ENCODE results near the gene NAXE. TPM values are rescaled to one million over a fixed set of nuclear protein-coding genes. Genes with fewer than 3 reads are reported as not detected.
A peak's percentile ranks its signal among the peaks of the same experiment; 100 is the strongest.

Gene NAXE
- total RNA-seq, 4 donors from 2014 or later: 42.7 to 80.8 (median 63.3) TPM

GRCh38 chr1:156632355-156632754 lies 40.8 kb downstream of the NAXE start:
- Histone ChIP-seq H3K27me3 (peaks cover 68% of the 10 kb centered on the region), H3K4me1 (no peaks in the 10 kb centered on the region), H3K9me3 (no peaks in the 10 kb centered on the region), H3K4me3 (no peak overlapping the region), H3K36me3 (no peaks in the 10 kb centered on the region), H3K27ac (no peak overlapping the region)
- 53% methylated on average over 3 of the region's 3 CpGs for WGBS
- no peak for DNase-seq (ENCODE audit: low spot score in 2 of 2)
- TF ChIP-seq EP300 (IDR thresholded peaks at IDR 0.05) (no peak), POLR2A (IDR thresholded peaks at IDR 0.05) (no peak), CTCF (IDR thresholded peaks at IDR 0.05) (no peak), POLR2AphosphoS5 (IDR thresholded peaks at IDR 0.05) (no peak)

- Histone ChIP-seq H3K27ac (no peak overlapping the region), H3K27me3 (peaks cover 91% of the 10 kb centered on the region), H3K4me3 (no peak overlapping the region), H3K4me1 (peaks cover 15% of the 10 kb centered on the region), H3K36me3 (no peaks in the 10 kb centered on the region), H3K9me3 (no peaks in the 10 kb centered on the region)
- WGBS: 67% methylated on average over 5 of the region's 8 CpGs
- DNase-seq (ENCODE audit: low spot score in 2 of 2): no peak
- TF ChIP-seq CTCF (IDR thresholded peaks at IDR 0.05) (no peak), POLR2A (IDR thresholded peaks at IDR 0.05) (no peak), EP300 (IDR thresholded peaks at IDR 0.05) (no peak), POLR2AphosphoS5 (IDR thresholded peaks at IDR 0.05) (no peak)
These were observed 46.8 kb downstream of the NAXE start for GRCh38 chr1:156638189-156638985.

- 62% methylated on average over 4 of the region's 6 CpGs for WGBS
- no peak overlapping the region for H3K27ac ChIP-seq
- peaks cover 97% of the 10 kb centered on the region for H3K27me3 ChIP-seq
- H3K4me3 ChIP-seq: no peak overlapping the region
- no peak for DNase-seq (ENCODE audit: low spot score in 2 of 2)
- peaks cover 15% of the 10 kb centered on the region for H3K4me1 ChIP-seq
- TF ChIP-seq POLR2A (IDR thresholded peaks at IDR 0.05): no peak
- no peak for TF ChIP-seq POLR2AphosphoS5 (IDR thresholded peaks at IDR 0.05)
- no peak for TF ChIP-seq CTCF (IDR thresholded peaks at IDR 0.05)
- no peak for TF ChIP-seq EP300 (IDR thresholded peaks at IDR 0.05)
- no peaks in the 10 kb centered on the region for H3K36me3 ChIP-seq
- no peaks in the 10 kb centered on the region for H3K9me3 ChIP-seq
These were observed 48.1 kb downstream of the NAXE start for GRCh38 chr1:156639601-156640101.

GRCh38 chr1:156640842-156641706 lies 49.5 kb downstream of the NAXE start:
- peak overlapping the region; percentile 46 for H3K4me3 ChIP-seq
- H3K36me3 ChIP-seq: no peaks in the 10 kb centered on the region
- DNase-seq (ENCODE audit: low spot score in 2 of 2): no peak
- H3K9me3 ChIP-seq: no peaks in the 10 kb centered on the region
- H3K27ac ChIP-seq: no peak overlapping the region
- peaks cover 99% of the 10 kb centered on the region for H3K27me3 ChIP-seq
- TF ChIP-seq EP300 (IDR thresholded peaks at IDR 0.05): no peak
- TF ChIP-seq POLR2AphosphoS5 (IDR thresholded peaks at IDR 0.05): no peak
- no peak for TF ChIP-seq CTCF (IDR thresholded peaks at IDR 0.05)
- no peak for TF ChIP-seq POLR2A (IDR thresholded peaks at IDR 0.05)
- peaks cover 15% of the 10 kb centered on the region for H3K4me1 ChIP-seq
- WGBS: 34% methylated on average over 6 of the region's 6 CpGs

Data from suprapubic skin (tissue), 4 donors.